Measurements from ENCODE around the gene VRK3.

Gene VRK3

DNA sequence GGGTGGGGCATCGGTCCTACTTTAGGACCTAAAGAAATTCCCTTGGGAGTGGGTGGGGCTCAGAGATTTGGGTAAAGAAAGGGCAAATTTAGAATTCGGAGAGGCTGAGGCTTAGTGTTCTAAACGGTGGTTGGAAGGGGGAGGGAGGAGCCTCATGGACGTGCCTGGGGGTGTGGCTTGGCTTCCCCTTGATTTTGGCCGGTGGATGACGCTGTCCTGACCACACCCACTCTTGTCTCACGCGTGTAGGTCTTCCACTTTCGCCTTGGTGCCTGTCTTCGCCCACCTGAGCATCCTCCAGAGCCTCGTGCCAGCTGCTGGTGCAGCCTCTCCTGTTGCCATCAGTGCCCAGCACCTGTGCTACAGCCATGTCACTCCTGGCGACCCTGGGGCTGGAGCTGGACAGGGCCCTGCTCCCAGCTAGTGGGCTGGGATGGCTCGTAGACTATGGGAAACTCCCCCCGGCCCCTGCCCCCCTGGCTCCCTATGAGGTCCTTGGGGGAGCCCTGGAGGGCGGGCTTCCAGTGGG is 94.6 kb downstream of the VRK3 start:
- peaks cover 4% of the 10 kb centered on the region for H3K9me3 Mint-ChIP-seq
- H3K27ac Mint-ChIP-seq: no peak overlapping the region
- DNase-seq (no peak), ATAC-seq (no peak)
- peaks cover 10% of the 10 kb centered on the region for H3K27me3 Mint-ChIP-seq
- peak overlapping the region; percentile 99 for H3K4me3 Mint-ChIP-seq
- H3K36me3 Mint-ChIP-seq (ENCODE audit: low read depth): peaks cover 52% of the 10 kb centered on the region
- peaks cover 69% of the 10 kb centered on the region for H3K4me1 Mint-ChIP-seq

DNA sequence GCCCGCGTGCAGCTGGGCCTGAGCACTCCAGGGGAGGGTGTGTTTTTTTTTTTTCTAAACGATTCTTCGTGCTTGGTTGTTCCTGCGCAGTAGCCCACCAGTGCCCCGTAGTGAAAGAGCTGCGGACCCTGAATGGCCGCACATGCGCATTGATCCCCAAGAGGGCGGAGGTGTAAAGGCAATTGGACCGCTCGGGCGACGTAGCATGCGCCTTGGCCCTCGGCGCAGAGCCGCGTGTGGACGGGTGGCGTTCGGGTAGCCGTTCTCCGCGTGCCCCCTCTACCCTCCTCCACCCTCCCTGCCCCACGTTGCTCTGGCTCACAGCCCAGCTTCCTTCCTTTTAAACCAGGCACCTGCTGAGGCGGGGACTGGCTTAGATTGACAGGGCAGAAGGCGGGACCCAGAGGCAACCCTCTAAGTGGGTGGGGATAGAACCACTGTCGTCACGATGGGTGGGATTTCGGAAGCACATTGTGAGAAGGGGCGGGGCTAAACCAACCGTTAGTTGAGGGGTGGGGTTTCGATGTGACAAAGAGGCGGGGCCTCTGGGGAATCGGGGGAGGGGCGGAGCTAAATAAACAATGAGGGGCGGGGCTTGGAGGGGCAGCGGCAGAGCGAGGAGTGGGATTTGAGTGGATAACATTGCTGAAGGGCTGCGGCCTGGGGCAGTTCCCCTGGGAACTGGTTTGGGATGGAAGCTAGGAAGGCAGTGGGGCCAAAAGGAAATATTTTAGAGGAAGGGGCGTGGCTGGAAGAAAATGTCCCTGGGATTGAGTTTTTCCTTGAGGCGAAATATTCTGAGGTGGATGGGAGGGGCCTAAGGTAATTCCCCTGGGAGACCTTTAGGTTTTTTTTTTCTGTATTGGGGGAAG is 95.3 kb downstream of the VRK3 start:
- peaks cover 4% of the 10 kb centered on the region for H3K9me3 Mint-ChIP-seq
- H3K4me3 Mint-ChIP-seq: peak overlapping the region; percentile 99
- ATAC-seq (peak; percentile 88), DNase-seq (peak; percentile 92)
- peaks cover 58% of the 10 kb centered on the region for H3K36me3 Mint-ChIP-seq (ENCODE audit: low read depth)
- peak overlapping the region; percentile 99 for H3K27ac Mint-ChIP-seq
- peaks cover 10% of the 10 kb centered on the region for H3K27me3 Mint-ChIP-seq
- peaks cover 72% of the 10 kb centered on the region for H3K4me1 Mint-ChIP-seq

DNA sequence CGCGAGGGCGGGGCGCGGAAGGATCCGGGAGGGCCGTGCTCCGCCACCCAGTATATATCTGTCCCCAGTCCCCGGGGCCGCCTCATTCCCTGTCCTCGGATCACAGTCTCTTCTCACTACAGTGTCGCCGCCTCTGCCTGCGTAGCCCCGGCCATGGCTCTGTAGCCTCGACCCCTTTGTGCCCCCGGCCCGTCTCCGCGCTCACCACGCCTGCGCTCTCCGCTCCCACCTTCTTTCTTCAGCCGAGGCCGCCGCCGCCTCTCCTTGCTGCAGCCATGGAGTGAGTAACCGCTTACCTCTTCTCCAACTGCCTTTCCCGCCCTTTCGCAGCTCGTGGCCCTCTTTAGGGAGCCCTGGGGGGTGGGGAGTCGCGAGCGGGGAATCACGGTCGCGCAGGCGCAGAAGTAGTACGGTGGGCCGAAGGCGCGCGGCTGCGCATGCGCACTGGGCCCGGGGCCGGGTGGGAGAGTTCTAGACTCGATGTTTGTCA is 96.0 kb downstream of the VRK3 start, which contains the start of the genes ATF5 and NUP62:
Gene ATF5, plus strand, starts transcription at position 85 of the 490 bp plus-strand sequence. CDS start 1,646 bp downstream, outside the sequence.
Gene NUP62, minus strand, starts transcription at position 384 of the 490 bp plus-strand sequence. CDS start 19,697 bp downstream, outside the sequence.
- Mint-ChIP-seq H3K4me3 (peak within 1 kb of the TSS; percentile 99), H3K27ac (peak within 1 kb of the TSS; percentile 99), H3K27me3 (peaks cover 10% of the 10 kb centered on the region), H3K9me3 (peaks cover 4% of the 10 kb centered on the region), H3K4me1 (peaks cover 78% of the 10 kb centered on the region), H3K36me3 (ENCODE audit: low read depth) (peaks cover 65% of the 10 kb centered on the region)
- peak; percentile 96 for DNase-seq
- peak; percentile 48 for ATAC-seq

DNA sequence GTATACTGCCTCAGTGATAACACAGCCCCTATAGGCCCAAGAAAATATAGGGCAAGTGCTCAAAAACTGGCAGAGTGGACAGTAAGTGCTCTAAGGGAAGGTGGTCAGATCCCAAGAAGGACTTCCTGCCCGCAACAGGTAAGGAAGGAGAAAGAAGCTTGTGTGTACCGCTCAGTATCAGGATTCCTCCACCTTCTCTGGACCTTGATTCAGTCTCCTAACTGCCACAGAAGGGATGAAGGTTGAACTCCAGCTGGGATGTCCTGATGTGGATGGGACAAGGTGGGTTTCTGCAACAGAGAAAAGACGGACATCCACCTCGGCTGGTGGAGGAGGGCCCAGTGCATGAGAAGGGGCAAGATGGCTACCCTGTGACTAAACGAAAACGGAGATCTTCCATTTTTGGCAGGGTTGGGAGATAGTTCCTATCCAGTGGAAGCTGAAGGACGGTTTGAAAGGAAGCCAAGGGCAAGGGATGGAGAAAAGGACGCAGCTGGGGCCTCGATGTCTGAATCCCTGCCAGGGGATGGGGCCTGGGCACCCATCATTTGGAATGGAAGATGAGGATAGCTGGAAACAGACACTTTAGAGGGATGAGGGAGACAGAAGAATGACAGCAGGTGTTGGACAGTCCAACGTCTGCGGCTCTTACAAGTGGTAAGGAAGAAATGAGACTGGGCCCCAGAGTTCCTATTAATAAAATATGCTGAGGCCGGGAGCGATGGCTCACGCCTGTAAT is 97.5 kb downstream of the VRK3 start:
- H3K27me3 Mint-ChIP-seq: peaks cover 10% of the 10 kb centered on the region
- DNase-seq (no peak), ATAC-seq (no peak)
- peak overlapping the region; percentile 99 for H3K4me3 Mint-ChIP-seq
- H3K4me1 Mint-ChIP-seq: peaks cover 77% of the 10 kb centered on the region
- peak overlapping the region; percentile 99 for H3K27ac Mint-ChIP-seq
- peaks cover 4% of the 10 kb centered on the region for H3K9me3 Mint-ChIP-seq
- peaks cover 67% of the 10 kb centered on the region for H3K36me3 Mint-ChIP-seq (ENCODE audit: low read depth)

DNA sequence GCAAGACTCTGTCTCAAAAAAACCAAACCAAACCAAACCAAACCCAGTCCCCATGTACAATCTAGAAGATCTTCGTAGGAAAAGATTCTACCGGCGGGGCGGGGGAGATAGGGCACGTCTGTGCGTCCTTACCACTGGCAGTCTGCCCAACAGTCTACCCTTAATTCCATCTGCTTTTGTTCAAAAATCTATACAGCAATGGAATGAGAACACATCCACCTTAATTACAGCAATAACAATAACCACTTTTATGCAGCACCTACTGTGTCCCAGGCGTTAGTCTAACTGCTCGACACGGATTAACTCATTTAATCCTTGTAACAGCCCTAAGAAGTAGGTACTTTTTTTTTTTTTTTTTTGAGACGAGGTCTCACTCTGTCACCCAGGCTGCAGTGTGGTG is 98.7 kb downstream of the VRK3 start:
- H3K27ac Mint-ChIP-seq: no peak overlapping the region
- peaks cover 10% of the 10 kb centered on the region for H3K27me3 Mint-ChIP-seq
- peak overlapping the region; percentile 45 for H3K4me3 Mint-ChIP-seq
- peaks cover 65% of the 10 kb centered on the region for H3K36me3 Mint-ChIP-seq (ENCODE audit: low read depth)
- no peak for DNase-seq
- peaks cover 4% of the 10 kb centered on the region for H3K9me3 Mint-ChIP-seq
- ATAC-seq: no peak
- H3K4me1 Mint-ChIP-seq: peaks cover 79% of the 10 kb centered on the region

Data from activated naive CD8-positive, alpha-beta T cell treated with anti-CD3 and anti-CD28 coated beads, Interleukin-2, amount 50 U/mL, for 24 hours (primary cell).